HepG2 (cell line): ENCODE results near the gene RHBDL1. TPM values are rescaled to one million over a fixed set of nuclear protein-coding genes. Genes with fewer than 3 reads are reported as not detected.
A peak's percentile ranks its signal among the peaks of the same experiment; 100 is the strongest.

Experiments used
- ADNP ChIP-seq: sonication (generic); formaldehyde crosslinking; IDR thresholded peaks from 2 replicates; pipeline ENCODE4 v1.4.0; 2020; ENCODE audit warnings: missing genetic modification reagents
- CENPT ChIP-seq: sonication (generic); formaldehyde crosslinking; IDR thresholded peaks from 2 replicates; pipeline ENCODE4 v1.8.0; 2022; ENCODE audit warnings: low read depth, mild to moderate bottlenecking, moderate library complexity, missing genetic modification reagents
- ELF3 ChIP-seq: IDR thresholded peaks from 2 replicates; pipeline ENCODE4 v1.6.1; 2016; ENCODE audit warnings: missing genetic modification reagents, missing compliant biosample characterization
- GTF3A ChIP-seq: sonication (generic); formaldehyde crosslinking; conservative IDR thresholded peaks from 2 replicates; pipeline ENCODE4 v1.4.0; 2020; ENCODE audit warnings: mild to moderate bottlenecking, missing genetic modification reagents
- HHEX ChIP-seq: IDR thresholded peaks from 2 replicates; pipeline ENCODE4 v1.6.1; 2016; ENCODE audit warnings: control low read depth
- MEIS1 ChIP-seq: sonication (generic); formaldehyde crosslinking; IDR thresholded peaks from 2 replicates; pipeline ENCODE4 v1.9.0; 2021; ENCODE audit warnings: mild to moderate bottlenecking, missing genetic modification reagents, moderate library complexity, borderline replicate concordance
- MEIS2 ChIP-seq: sonication (generic); formaldehyde crosslinking; IDR thresholded peaks from 2 replicates; pipeline ENCODE4 v1.9.0; 2021; ENCODE audit warnings: mild to moderate bottlenecking, missing genetic modification reagents
- NFYC ChIP-seq: IDR thresholded peaks from 2 replicates; pipeline ENCODE4 v1.6.1; 2016; ENCODE audit warnings: missing genetic modification reagents, missing compliant biosample characterization
- RBFOX2 ChIP-seq: fragments of 200-400 bp; formaldehyde crosslinking; IDR thresholded peaks from 2 replicates; pipeline ENCODE4 v1.6.1; 2017; ENCODE audit warnings: low read depth, mild to moderate bottlenecking, low read length
- SIX1 ChIP-seq: sonication (generic); formaldehyde crosslinking; IDR thresholded peaks from 2 replicates; pipeline ENCODE4 v1.4.0; 2020; ENCODE audit warnings: missing genetic modification reagents, borderline replicate concordance
- SP140L ChIP-seq: sonication (generic); formaldehyde crosslinking; IDR thresholded peaks from 2 replicates; pipeline ENCODE4 v1.4.0; 2020; ENCODE audit warnings: missing genetic modification reagents, borderline replicate concordance
- TCF12 ChIP-seq, 2 experiments: fragments of 450-650 bp in 1 of 2; sonication (generic) in 1 of 2; formaldehyde crosslinking in 1 of 2; IDR thresholded peaks; 2 replicates each; pipeline versions ENCODE4 v1.6.1 to v1.8.0; 2017 to 2022; ENCODE audit warnings: antibody characterized with exemption in 1 of 2, mild to moderate bottlenecking in 1 of 2, missing genetic modification reagents in 1 of 2, moderate library complexity in 1 of 2
- TEAD2 ChIP-seq: sonication (generic); formaldehyde crosslinking; IDR thresholded peaks from 2 replicates; pipeline ENCODE4 v1.9.0; 2021; ENCODE audit warnings: missing genetic modification reagents
- ZNF121 ChIP-seq: sonication (generic); formaldehyde crosslinking; IDR thresholded peaks from 2 replicates; pipeline ENCODE4 v1.5.0; 2020; ENCODE audit warnings: mild to moderate bottlenecking, missing genetic modification reagents
- ZNF20 ChIP-seq: sonication (generic); formaldehyde crosslinking; IDR thresholded peaks from 2 replicates; pipeline ENCODE4 v1.4.0; 2020; ENCODE audit warnings: mild to moderate bottlenecking, moderate library complexity, missing genetic modification reagents
- ZNF234 ChIP-seq: sonication (generic); formaldehyde crosslinking; conservative IDR thresholded peaks from 2 replicates; pipeline ENCODE4 v1.5.1; 2020; ENCODE audit warnings: mild to moderate bottlenecking, missing genetic modification reagents
- ZNF441 ChIP-seq: sonication (generic); formaldehyde crosslinking; IDR thresholded peaks from 2 replicates; pipeline ENCODE4 v1.7.0; 2021; ENCODE audit warnings: missing genetic modification reagents, borderline replicate concordance
- ZNF550 ChIP-seq: sonication (generic); formaldehyde crosslinking; IDR thresholded peaks from 2 replicates; pipeline ENCODE4 v1.4.0; 2020; ENCODE audit warnings: mild to moderate bottlenecking, missing genetic modification reagents, borderline replicate concordance
- ZNF562 ChIP-seq: sonication (generic); formaldehyde crosslinking; IDR thresholded peaks from 2 replicates; pipeline ENCODE4 v1.8.0; 2022; ENCODE audit warnings: missing genetic modification reagents, borderline replicate concordance
- ZNF563 ChIP-seq: sonication (generic); formaldehyde crosslinking; IDR thresholded peaks from 2 replicates; pipeline ENCODE4 v1.8.0; 2022; ENCODE audit warnings: mild to moderate bottlenecking, moderate library complexity, missing genetic modification reagents
- ZNF564 ChIP-seq: sonication (generic); formaldehyde crosslinking; IDR thresholded peaks from 2 replicates; pipeline ENCODE4 v1.8.1; 2023; ENCODE audit warnings: mild to moderate bottlenecking, missing genetic modification reagents
- ZNF776 ChIP-seq: sonication (generic); formaldehyde crosslinking; IDR thresholded peaks from 2 replicates; pipeline ENCODE4 v1.4.0; 2020; ENCODE audit warnings: mild to moderate bottlenecking, missing genetic modification reagents
- ZNF878 ChIP-seq: sonication (generic); formaldehyde crosslinking; IDR thresholded peaks from 2 replicates; pipeline ENCODE4 v1.8.1; 2023; ENCODE audit warnings: mild to moderate bottlenecking, missing genetic modification reagents, moderate library complexity
- polyA plus RNA-seq, 8 experiments: library from polyadenylated mRNA; depleted of rRNA in 3 of 8; stranded (reverse) in 7 of 8; unstranded in 1 of 8; fragments of >200 nt; fragmentation: Illumina TruSeq in 4 of 8; extraction: Trizol in 4 of 8; gene quantifications; 2 replicates each; pipeline versions ENCODE4 v1.2.1 to v1.2.3, GENCODE V29; 2011 to 2016; ENCODE audit warnings: low read depth in 4 of 8, missing spikeins in 1 of 8, mixed read lengths in 1 of 8; ENCODE audit not compliant: insufficient read depth in 1 of 8
- total RNA-seq, 5 experiments: library from RNA; depleted of rRNA; stranded (reverse); fragments of >200 nt; fragmentation: Illumina TruSeq; extraction: Trizol; gene quantifications; 2 replicates each; pipeline ENCODE4 v1.2.3, GENCODE V29; 2016; ENCODE audit warnings: low read depth in 1 of 5
- TF ChIP-seq, protein P1 (sequence below): sonication (generic); formaldehyde crosslinking; conservative IDR thresholded peaks from 2 replicates; pipeline ENCODE4 v1.5.0; 2020; ENCODE audit warnings: missing genetic modification reagents
- TF ChIP-seq, protein P2 (sequence below): sonication (generic); formaldehyde crosslinking; conservative IDR thresholded peaks from 2 replicates; pipeline ENCODE4 v1.8.0; 2022; ENCODE audit warnings: missing genetic modification reagents
- TF ChIP-seq, protein P3 (sequence below): sonication (generic); formaldehyde crosslinking; IDR thresholded peaks from 2 replicates; pipeline ENCODE4 v1.8.1; 2023; ENCODE audit warnings: mild to moderate bottlenecking, missing genetic modification reagents

The RHBDL1 gene
- total and polyA plus RNA-seq, 2 of the 13 experiments (the other 11 are each of a cell fraction or from before 2014, with no cell fraction given): 1.8 to 3.8 TPM

DNA sequence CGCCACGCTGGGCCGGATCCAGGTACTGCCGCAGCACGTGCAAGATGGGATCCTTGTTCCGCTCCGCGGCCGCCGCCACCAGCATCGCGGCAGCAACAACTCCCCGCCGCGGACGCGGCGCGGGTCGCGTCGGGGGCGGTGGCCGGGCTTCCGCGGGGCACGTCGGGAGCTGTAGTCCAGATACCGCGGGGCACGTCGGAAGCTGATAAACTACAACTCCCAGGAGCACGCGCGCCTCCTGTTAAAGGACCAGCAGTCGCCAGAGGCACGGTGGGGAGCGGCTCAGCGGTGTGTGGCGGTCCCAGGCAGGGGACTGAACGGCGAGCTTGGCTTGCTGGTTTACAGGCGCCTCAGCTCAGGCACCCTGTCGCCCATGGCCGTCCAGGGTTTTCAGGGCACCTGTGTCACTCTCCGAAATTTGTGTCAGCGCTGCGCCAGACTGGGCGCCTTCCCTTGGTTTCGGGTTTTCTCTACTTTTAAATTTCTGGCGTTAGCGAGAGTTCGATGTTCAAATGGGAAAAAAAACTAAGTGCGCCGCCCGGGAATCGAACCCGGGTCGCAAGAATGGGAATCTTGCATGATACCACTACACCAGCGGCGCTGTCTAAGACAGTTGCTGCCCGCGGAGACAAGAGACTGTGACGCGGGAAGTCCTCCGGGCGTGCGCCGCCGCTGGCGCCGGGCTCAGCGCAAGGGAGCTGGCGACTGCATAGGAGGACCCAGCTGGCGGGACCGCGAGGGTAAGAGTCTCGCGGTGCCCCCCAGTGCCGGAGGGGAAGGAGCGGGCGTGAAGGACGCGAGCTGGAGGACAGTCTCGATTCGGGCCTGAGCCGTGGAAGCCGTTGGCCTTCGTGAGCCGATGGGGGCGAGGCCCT is 39.0 kb upstream of the RHBDL1 start, which contains the start of gene METTL26 (continued):
- no peak; the same call in 1 of the 2 replicates for TF ChIP-seq NFYC (CRISPR knock-in tag)
- 0 out of 2 replicates have a peak, but pooled peaks have one; percentile 64 for TF ChIP-seq MEIS1 (CRISPR knock-in tag)
- TF ChIP-seq ZNF121: no peak
- TF ChIP-seq, protein P1, sequence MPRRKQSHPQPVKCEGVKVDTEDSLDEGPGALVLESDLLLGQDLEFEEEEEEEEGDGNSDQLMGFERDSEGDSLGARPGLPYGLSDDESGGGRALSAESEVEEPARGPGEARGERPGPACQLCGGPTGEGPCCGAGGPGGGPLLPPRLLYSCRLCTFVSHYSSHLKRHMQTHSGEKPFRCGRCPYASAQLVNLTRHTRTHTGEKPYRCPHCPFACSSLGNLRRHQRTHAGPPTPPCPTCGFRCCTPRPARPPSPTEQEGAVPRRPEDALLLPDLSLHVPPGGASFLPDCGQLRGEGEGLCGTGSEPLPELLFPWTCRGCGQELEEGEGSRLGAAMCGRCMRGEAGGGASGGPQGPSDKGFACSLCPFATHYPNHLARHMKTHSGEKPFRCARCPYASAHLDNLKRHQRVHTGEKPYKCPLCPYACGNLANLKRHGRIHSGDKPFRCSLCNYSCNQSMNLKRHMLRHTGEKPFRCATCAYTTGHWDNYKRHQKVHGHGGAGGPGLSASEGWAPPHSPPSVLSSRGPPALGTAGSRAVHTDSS (CRISPR knock-in tag): 0 out of 2 replicates have a peak, but pooled peaks have one; percentile 16
- TF ChIP-seq SIX1: peak; percentile 9; the same call in 1 of the 2 replicates
- TF ChIP-seq ZNF776: peak; percentile 87
- TF ChIP-seq SP140L: no peak
- TF ChIP-seq GTF3A (CRISPR knock-in tag): no peak
- peak; percentile 79 for TF ChIP-seq ZNF563 (CRISPR knock-in tag)
- TF ChIP-seq ZNF441 (CRISPR knock-in tag): peak; percentile 59
- no peak for TF ChIP-seq TCF12 (IDR thresholded peaks at IDR 0.05)
- 0 out of 2 replicates have a peak, but pooled peaks have one; percentile 23 for TF ChIP-seq TCF12 (CRISPR knock-in tag; IDR thresholded peaks at IDR 0.05)
- TF ChIP-seq ZNF234 (CRISPR knock-in tag): peak; percentile 79; the same call in 1 of the 2 replicates
- TF ChIP-seq ADNP (CRISPR knock-in tag): no peak
- TF ChIP-seq, protein P2, sequence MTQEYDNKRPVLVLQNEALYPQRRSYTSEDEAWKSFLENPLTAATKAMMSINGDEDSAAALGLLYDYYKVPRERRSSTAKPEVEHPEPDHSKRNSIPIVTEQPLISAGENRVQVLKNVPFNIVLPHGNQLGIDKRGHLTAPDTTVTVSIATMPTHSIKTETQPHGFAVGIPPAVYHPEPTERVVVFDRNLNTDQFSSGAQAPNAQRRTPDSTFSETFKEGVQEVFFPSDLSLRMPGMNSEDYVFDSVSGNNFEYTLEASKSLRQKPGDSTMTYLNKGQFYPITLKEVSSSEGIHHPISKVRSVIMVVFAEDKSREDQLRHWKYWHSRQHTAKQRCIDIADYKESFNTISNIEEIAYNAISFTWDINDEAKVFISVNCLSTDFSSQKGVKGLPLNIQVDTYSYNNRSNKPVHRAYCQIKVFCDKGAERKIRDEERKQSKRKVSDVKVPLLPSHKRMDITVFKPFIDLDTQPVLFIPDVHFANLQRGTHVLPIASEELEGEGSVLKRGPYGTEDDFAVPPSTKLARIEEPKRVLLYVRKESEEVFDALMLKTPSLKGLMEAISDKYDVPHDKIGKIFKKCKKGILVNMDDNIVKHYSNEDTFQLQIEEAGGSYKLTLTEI (CRISPR knock-in tag): no peak
- TF ChIP-seq TEAD2 (CRISPR knock-in tag): no peak
- TF ChIP-seq ZNF550 (CRISPR knock-in tag): no peak
- no peak for TF ChIP-seq HHEX (CRISPR knock-in tag)
- TF ChIP-seq ZNF564 (CRISPR knock-in tag): no peak
- TF ChIP-seq, protein P3, sequence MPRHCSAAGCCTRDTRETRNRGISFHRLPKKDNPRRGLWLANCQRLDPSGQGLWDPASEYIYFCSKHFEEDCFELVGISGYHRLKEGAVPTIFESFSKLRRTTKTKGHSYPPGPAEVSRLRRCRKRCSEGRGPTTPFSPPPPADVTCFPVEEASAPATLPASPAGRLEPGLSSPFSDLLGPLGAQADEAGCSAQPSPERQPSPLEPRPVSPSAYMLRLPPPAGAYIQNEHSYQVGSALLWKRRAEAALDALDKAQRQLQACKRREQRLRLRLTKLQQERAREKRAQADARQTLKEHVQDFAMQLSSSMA (CRISPR knock-in tag): peak; percentile 86; the same call in 1 of the 2 replicates
- 0 out of 2 replicates have a peak, but pooled peaks have one; percentile 33 for TF ChIP-seq MEIS2
- TF ChIP-seq ZNF878 (CRISPR knock-in tag): no peak
- TF ChIP-seq ZNF20 (CRISPR knock-in tag): no peak
- TF ChIP-seq CENPT: 0 out of 2 replicates have a peak, but pooled peaks have one; percentile 22
- TF ChIP-seq RBFOX2: peak; percentile 87
- TF ChIP-seq ZNF562 (CRISPR knock-in tag): 0 out of 2 replicates have a peak, but pooled peaks have one; percentile 51
- TF ChIP-seq ELF3: no peak; the same call in 1 of the 2 replicates
